ENCODE results near the gene P2RX1.

Gene P2RX1

GRCh38 chr17:3951420-3951819, 35.2 kb upstream of the P2RX1 start:
- ATAC-seq: no peak
- TF ChIP-seq ESRRG (CRISPR knock-in tag; IDR thresholded peaks at IDR 0.05) (no peak), ZC3H10 (CRISPR knock-in tag; IDR thresholded peaks at IDR 0.05) (no peak), ZNF8 (CRISPR knock-in tag; IDR thresholded peaks at IDR 0.05) (no peak), GLIS3 (CRISPR knock-in tag; IDR thresholded peaks at IDR 0.05) (no peak), ZFP30 (CRISPR knock-in tag; IDR thresholded peaks at IDR 0.05) (no peak), CSDC2 (CRISPR knock-in tag; IDR thresholded peaks at IDR 0.05) (no peak)

GRCh38 chr17:3951003-3951402, 34.7 kb upstream of the P2RX1 start:
- ATAC-seq: no peak
- TF ChIP-seq ARNTL (CRISPR knock-in tag; IDR thresholded peaks at IDR 0.05; ENCODE audit: borderline replicate concordance, low read depth) (no peak), ESRRG (CRISPR knock-in tag; IDR thresholded peaks at IDR 0.05) (no peak), PPARA (CRISPR knock-in tag; IDR thresholded peaks at IDR 0.05; ENCODE audit: borderline replicate concordance) (no peak), TCF4 (CRISPR knock-in tag; IDR thresholded peaks at IDR 0.05; ENCODE audit: borderline replicate concordance) (no peak), ISL1 (CRISPR knock-in tag; IDR thresholded peaks at IDR 0.05) (no peak), RARB (CRISPR knock-in tag; IDR thresholded peaks at IDR 0.05) (no peak), BACH2 (CRISPR knock-in tag; IDR thresholded peaks at IDR 0.05; ENCODE audit: borderline replicate concordance) (no peak), ZNF8 (CRISPR knock-in tag; IDR thresholded peaks at IDR 0.05) (no peak), CSRNP3 (CRISPR knock-in tag; IDR thresholded peaks at IDR 0.05) (no peak), ZNF565 (CRISPR knock-in tag; conservative IDR thresholded peaks at IDR 0.05; ENCODE audit: low read depth) (no peak), PATZ1 (CRISPR knock-in tag; IDR thresholded peaks at IDR 0.05; ENCODE audit: borderline replicate concordance) (no peak), TOX (CRISPR knock-in tag; IDR thresholded peaks at IDR 0.05; ENCODE audit: borderline replicate concordance) (no peak)

GRCh38 chr17:3950584-3950983, 34.3 kb upstream of the P2RX1 start:
- TF ChIP-seq ZFP3 (CRISPR knock-in tag; IDR thresholded peaks at IDR 0.05) (no peak), SNAI2 (CRISPR knock-in tag; IDR thresholded peaks at IDR 0.05) (no peak), TOX (CRISPR knock-in tag; IDR thresholded peaks at IDR 0.05; ENCODE audit: borderline replicate concordance) (no peak), BACH2 (CRISPR knock-in tag; IDR thresholded peaks at IDR 0.05; ENCODE audit: borderline replicate concordance) (no peak), CREB5 (CRISPR knock-in tag; IDR thresholded peaks at IDR 0.05; ENCODE audit: low read depth) (no peak), ZNF565 (CRISPR knock-in tag; conservative IDR thresholded peaks at IDR 0.05; ENCODE audit: low read depth) (no peak), POU6F1 (CRISPR knock-in tag; IDR thresholded peaks at IDR 0.05; ENCODE audit: borderline replicate concordance, low read depth) (no peak), PPARA (CRISPR knock-in tag; IDR thresholded peaks at IDR 0.05; ENCODE audit: borderline replicate concordance) (no peak), TSHZ2 (CRISPR knock-in tag; IDR thresholded peaks at IDR 0.05) (no peak), ZNF8 (CRISPR knock-in tag; IDR thresholded peaks at IDR 0.05) (no peak), ZNF70 (CRISPR knock-in tag; IDR thresholded peaks at IDR 0.05) (no peak), ZFP30 (CRISPR knock-in tag; IDR thresholded peaks at IDR 0.05) (no peak), CSRNP3 (CRISPR knock-in tag; IDR thresholded peaks at IDR 0.05) (no peak), GLIS3 (CRISPR knock-in tag; IDR thresholded peaks at IDR 0.05) (no peak), OSR1 (CRISPR knock-in tag; IDR thresholded peaks at IDR 0.05) (no peak), ESRRG (CRISPR knock-in tag; IDR thresholded peaks at IDR 0.05) (no peak), CSDC2 (CRISPR knock-in tag; IDR thresholded peaks at IDR 0.05) (no peak), RARB (CRISPR knock-in tag; IDR thresholded peaks at IDR 0.05) (no peak), ARNTL (CRISPR knock-in tag; IDR thresholded peaks at IDR 0.05; ENCODE audit: borderline replicate concordance, low read depth) (no peak)
- ATAC-seq: no peak

All from SK-N-SH treated with all-trans-retinoic acid at 6 μM for 48 hours (cell line).